Activated T-helper 1 cell treated with anti-CD3 and anti-CD28 coated beads, Interleukin-12 subunit alpha, Interleukin-12 subunit beta, Interleukin-2, Interleukin-4 antibody, amounts not matched to agents 30 ng/mL and 10 ng/mL and 1 ng/mL, durations not matched to agents 14 hours and 24 hours and 36 hours (primary cell): ENCODE results near the gene NTN1. TPM values are rescaled to one million over a fixed set of nuclear protein-coding genes. Genes with fewer than 3 reads are reported as not detected.
"Not testable (repeated sequence)": the region's sequence is repeated elsewhere in the genome, so short reads cannot be mapped to it uniquely, and the experiment has no call there.

Experiments
- DNase-seq: peaks from one replicate; pipeline ENCODE4 v3.0.0; 2021; ENCODE audit warnings: low spot score
- H3K27ac Mint-ChIP-seq: one replicate; pipeline ENCODE4 v1.8.0; 2021; ENCODE audit warnings: mild to moderate bottlenecking, mixed read lengths
- H3K27me3 Mint-ChIP-seq: one replicate; pipeline ENCODE4 v1.8.0; 2022; ENCODE audit warnings: mild to moderate bottlenecking, moderate library complexity, mixed read lengths; ENCODE audit not compliant: insufficient read depth
- H3K36me3 Mint-ChIP-seq: one replicate; pipeline ENCODE4 v1.8.0; 2021; ENCODE audit warnings: low read depth, mixed read lengths
- H3K4me1 Mint-ChIP-seq: one replicate; pipeline ENCODE4 v1.8.0; 2021; ENCODE audit warnings: low read depth, mixed read lengths
- H3K4me3 Mint-ChIP-seq: one replicate; pipeline ENCODE4 v1.8.0; 2021; ENCODE audit warnings: mild to moderate bottlenecking, moderate library complexity, mixed read lengths
- H3K9me3 Mint-ChIP-seq: one replicate; pipeline ENCODE4 v1.8.0; 2021; ENCODE audit warnings: mixed read lengths
- intact Hi-C: fragments of 100-400 bp; cut with micrococcal nuclease; formaldehyde crosslinking; loops from one replicate; pipeline ENCODE4 v1.15.1; 2024
- total RNA-seq: library from RNA; stranded (reverse); gene quantifications from 2 replicates; pipeline ENCODE4 v1.2.3, GENCODE V29; 2022

NTN1 gene
- total RNA-seq, result 0.34 and 0.44 TPM in 2 replicates

DNA sequence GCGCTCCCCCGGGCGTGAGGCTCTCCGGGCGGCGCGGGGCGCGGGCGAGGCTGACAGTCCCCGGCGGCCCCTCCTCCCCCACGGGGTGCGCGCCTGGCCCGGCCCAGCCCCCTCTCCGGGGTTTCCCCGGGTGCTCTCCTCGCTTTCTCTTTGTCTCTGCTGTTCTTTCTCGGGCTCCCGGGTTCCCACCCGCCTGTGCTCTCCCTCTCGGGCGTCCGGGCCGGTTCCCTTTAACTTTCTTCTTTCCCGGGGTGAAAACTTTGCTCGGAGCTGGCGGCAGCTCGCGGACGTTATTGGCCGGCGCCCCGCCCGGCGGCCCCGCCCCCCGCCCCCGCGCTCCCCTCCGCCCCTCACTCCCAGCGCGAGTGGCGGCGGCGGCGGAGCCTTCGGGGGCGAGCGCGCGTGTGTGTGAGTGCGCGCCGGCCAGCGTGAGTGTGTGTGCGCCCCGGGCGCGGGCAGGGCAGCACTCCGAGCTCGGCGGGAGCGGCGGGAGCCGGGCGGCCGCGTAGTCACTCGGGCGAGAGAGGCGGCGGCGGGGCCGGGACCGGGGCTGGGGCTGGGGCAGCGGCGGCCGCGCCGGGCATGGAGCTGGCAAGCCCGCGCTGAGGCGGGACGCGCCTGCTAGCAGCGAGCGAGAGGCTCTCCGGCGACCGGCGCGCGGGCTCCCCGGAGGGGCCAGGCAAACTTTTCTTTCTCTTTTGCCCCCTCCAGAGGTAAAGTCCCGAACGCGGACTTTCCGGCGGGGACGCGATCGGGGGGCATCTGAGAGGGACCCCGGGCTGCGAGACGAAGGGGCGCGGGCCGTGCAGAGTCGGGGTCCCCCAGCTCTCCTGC lies at the start of gene NTN1:
TSS of gene NTN1 (plus strand) at position 353 of the 834 bp plus-strand sequence. CDS start 864 bp downstream, outside the sequence.
- Mint-ChIP-seq H3K4me1 (peaks cover 4% of the 10 kb centered on the region), H3K9me3 (no peaks in the 10 kb centered on the region), H3K27me3 (peaks cover 55% of the 10 kb centered on the region), H3K36me3 (no peaks in the 10 kb centered on the region), H3K4me3 (peak within 1 kb of the TSS; percentile 79), H3K27ac (peak within 1 kb of the TSS; percentile 17)
- DNase-seq, result peak; percentile 58
- intact Hi-C loops, result loop anchor here (2.0 to 10.0 kb wide), 4 partner anchors 17 to 1807 kb away; partner anchors contain the start of genes ACADVL, DLG4 and MYH10

DNA sequence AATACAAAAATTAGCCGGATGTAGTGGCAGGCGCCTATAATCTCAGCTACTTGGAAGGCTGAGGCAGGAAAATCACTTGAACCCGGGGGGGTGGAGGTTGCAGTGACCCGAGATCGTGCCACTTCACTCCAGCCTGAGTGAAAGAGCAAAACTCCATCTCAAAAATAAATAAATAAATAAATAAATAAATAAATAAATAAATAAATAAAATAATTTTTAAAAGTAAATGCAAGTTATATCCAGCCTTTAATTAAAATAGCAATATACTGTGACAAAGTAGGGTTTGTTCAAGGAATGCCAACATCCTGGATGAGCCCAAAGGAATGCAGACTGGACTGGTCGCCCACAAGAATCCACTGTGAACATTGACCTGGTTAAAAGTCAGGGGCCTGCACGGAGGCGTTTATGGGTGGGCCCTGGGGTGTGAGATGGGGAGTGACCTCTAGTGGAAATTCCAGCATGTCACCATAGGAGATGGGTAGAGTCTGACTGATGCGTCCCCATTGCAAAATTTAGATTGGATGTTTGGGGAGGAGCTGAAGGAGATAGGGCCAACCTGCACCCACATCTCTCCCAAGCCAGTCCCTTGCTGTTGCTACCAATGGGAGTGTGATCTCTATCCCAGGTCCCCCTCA lies 46.1 kb upstream of the NTN1 start:
- Mint-ChIP-seq H3K27ac (no peak overlapping the region), H3K9me3 (peaks cover 10% of the 10 kb centered on the region), H3K4me3 (no peak overlapping the region), H3K27me3 (peaks cover 3% of the 10 kb centered on the region), H3K4me1 (peaks cover 10% of the 10 kb centered on the region), H3K36me3 (no peaks in the 10 kb centered on the region)
- intact Hi-C loops, result no loop called here
- DNase-seq, result no peak

DNA sequence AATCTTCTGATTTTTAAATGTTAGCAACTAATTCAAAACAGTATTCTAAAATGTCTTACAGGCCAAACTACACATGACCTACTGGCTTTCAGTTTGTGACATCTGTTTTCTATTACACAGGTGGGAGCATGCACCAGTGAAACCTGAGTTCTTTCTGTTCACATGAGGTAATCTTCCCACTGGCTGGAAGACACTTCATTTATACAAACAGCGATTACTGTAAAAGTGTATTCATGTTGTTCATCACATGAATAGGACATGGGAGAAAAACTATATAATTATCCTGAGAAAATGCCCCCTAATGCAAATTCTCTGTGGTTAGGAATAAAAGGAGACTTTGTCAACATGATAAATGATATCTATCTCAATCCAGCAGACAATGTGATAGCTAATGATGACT lies 44.7 kb upstream of the NTN1 start:
- H3K27me3 Mint-ChIP-seq, result peaks cover 3% of the 10 kb centered on the region
- H3K4me3 Mint-ChIP-seq, result no peak overlapping the region
- H3K9me3 Mint-ChIP-seq, result peaks cover 5% of the 10 kb centered on the region
- no peak overlapping the region for H3K27ac Mint-ChIP-seq
- peaks cover 10% of the 10 kb centered on the region for H3K4me1 Mint-ChIP-seq
- no peak for DNase-seq
- intact Hi-C loops, result no loop called here
- no peaks in the 10 kb centered on the region for H3K36me3 Mint-ChIP-seq

DNA sequence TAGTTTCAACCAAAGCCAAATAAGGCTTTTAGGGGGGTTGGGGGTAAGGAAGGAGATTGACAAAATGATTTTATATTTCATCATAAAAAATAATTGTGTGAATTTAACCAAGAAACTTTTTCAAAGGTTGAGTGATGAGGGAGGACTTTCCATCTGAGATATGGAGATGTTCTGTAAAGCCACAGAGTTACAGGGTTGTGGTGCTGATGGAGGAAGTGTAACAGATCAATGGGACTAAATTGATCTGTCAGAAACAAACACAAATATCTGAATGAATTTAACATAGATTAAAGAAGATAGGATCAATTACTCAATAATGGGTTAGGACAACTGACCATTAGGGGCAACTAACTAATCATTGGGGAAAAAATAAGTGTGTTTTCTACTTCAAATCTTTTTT lies 41.6 kb upstream of the NTN1 start:
- Mint-ChIP-seq H3K27ac (no peak overlapping the region), H3K9me3 (peaks cover 7% of the 10 kb centered on the region), H3K27me3 (peaks cover 3% of the 10 kb centered on the region), H3K4me1 (peaks cover 10% of the 10 kb centered on the region), H3K36me3 (no peaks in the 10 kb centered on the region), H3K4me3 (no peak overlapping the region)
- DNase-seq, result no peak
- intact Hi-C loops, result no loop called here

DNA sequence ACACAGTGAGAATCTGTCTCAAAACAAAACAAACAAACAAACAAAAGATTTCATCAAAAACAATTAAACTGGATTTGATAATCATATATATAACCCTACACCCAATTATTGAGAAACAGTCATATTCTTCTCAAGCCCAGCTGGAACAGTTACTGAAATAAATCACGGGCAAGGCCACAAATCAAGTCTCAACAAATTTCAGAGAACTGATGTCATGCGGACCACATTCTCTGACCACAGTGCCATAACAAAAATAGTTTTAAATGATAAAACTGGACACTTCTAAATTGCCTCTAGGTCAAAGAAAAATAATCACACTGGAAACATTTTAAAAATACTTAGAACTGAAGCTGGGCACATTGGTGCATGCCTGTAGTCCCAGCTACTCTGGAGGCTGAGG lies 39.9 kb upstream of the NTN1 start:
- Mint-ChIP-seq H3K36me3 (peaks cover 2% of the 10 kb centered on the region), H3K27me3 (peaks cover 3% of the 10 kb centered on the region), H3K27ac (no peak overlapping the region), H3K9me3 (peaks cover 23% of the 10 kb centered on the region), H3K4me3 (no peak overlapping the region), H3K4me1 (peaks cover 16% of the 10 kb centered on the region)
- intact Hi-C loops, result no loop called here
- DNase-seq, result no peak

DNA sequence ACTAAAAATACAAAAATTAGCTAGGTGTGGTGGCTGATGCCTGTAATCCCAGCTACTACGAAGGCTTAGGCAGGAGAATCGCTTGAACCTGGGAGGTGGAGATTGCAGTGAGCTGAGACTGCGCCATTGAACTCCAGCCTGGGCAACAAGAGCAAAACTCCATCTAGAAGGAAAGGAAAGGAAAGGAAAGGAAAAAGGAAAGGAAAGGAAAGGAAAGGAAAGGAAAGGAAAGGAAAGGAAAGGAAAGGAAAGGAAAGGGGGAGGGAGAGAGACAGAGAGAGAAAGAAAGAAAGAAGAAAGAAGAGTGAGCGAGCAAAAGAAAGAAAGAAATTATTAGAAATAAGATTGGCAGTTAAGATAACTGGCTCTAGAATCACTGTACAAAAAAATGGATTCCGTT lies 37.1 kb upstream of the NTN1 start:
- H3K4me3 Mint-ChIP-seq, DNase-seq, intact Hi-C loops, H3K27ac Mint-ChIP-seq, H3K36me3 Mint-ChIP-seq, H3K27me3 Mint-ChIP-seq: not testable (repeated sequence)
- Mint-ChIP-seq H3K9me3 (peaks cover 31% of the 10 kb centered on the region), H3K4me1 (peaks cover 15% of the 10 kb centered on the region)

DNA sequence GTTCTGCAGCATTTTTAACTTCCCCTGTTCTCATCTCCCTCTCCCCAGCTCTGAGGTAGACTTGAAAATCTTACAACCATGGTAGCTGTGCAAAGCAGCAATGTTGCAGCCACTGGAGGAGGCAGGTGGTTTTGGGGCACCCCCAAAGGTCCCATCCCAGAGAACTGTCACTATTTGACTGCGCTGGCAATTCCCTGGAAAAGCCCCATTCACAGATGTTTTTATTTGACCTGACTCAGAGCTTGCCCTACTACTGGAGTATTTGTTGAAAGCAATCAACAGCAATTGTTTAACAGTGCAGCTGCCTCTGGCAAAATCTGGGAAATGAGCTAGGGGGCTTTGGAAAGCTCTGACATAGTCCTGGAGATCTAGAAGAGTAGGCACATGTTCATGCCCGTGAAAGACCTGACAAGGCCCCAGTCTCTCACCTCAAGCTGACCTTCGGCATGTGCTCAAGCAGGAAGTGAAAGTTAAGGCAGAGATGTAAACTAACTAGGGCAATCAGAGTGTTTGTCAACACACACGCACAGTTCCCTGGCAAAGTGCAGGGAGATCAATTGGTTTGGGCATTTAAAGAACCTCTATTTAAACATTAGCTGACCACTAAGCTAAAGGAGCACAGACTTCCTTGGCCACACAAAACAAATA lies 36.1 kb upstream of the NTN1 start:
- intact Hi-C loops, result no loop called here
- Mint-ChIP-seq H3K27me3 (peaks cover under 1% of the 10 kb centered on the region), H3K4me3 (no peak overlapping the region), H3K27ac (no peak overlapping the region), H3K4me1 (peaks cover 6% of the 10 kb centered on the region), H3K9me3 (peaks cover 31% of the 10 kb centered on the region), H3K36me3 (peaks cover 3% of the 10 kb centered on the region)
- DNase-seq, result no peak

DNA sequence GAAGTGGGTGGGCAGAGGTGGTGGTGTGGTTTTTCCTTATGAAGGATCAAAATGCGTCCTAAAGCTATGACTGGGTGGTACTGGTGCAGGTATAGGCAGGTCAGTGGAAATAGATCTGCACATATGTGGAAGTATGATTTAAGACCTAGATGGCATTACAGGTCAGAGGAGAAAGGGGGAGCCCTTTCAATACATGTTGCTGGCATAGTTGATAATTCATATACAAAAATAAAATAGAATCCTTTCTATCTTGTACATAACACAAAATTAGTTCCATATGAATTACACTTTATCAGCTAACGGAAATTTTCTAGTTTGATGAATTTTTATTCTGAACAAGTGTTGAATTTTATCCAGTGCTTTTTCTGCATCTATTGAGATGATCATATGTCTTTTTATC lies 35.0 kb upstream of the NTN1 start:
- no peak overlapping the region for H3K27ac Mint-ChIP-seq
- DNase-seq, result no peak
- H3K36me3 Mint-ChIP-seq, result peaks cover 3% of the 10 kb centered on the region
- intact Hi-C loops, result no loop called here
- no peaks in the 10 kb centered on the region for H3K27me3 Mint-ChIP-seq
- no peak overlapping the region for H3K4me3 Mint-ChIP-seq
- H3K9me3 Mint-ChIP-seq, result peaks cover 31% of the 10 kb centered on the region
- H3K4me1 Mint-ChIP-seq, result peaks cover 7% of the 10 kb centered on the region

DNA sequence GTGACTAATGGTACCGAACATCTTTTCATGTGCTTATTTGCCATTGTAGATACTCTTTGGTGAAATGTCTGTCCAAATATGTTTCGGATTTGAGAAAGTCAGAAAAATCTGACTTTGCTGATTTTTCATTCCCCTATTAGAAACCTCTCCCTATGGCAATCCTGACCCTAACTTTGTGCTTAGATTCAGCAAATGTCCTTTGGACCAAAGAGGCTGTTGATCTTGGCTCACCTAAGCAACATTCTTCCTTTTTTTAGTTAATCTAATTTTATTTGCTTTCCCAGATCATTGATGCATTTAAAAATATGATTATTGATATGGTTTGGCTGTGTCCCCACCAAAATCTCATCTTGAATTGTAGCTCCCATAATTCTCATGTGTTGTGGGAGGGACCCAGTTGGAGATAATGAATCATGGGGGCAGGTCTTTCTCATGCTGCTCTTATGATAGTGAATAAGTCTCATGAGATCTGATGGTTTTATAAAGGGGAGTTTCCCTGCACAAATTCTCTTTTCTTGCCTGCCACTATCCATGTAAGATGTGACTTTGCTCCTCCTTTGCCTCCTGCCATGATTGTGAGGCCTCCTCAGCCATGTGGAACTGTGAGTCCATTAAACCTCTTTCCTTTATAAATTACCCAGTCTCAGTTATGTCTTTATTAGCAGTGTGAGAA lies 32.9 kb upstream of the NTN1 start:
- H3K4me1 Mint-ChIP-seq, H3K4me3 Mint-ChIP-seq, intact Hi-C loops, H3K27ac Mint-ChIP-seq, H3K27me3 Mint-ChIP-seq, DNase-seq, H3K36me3 Mint-ChIP-seq: not testable (repeated sequence)
- peaks cover 31% of the 10 kb centered on the region for H3K9me3 Mint-ChIP-seq

DNA sequence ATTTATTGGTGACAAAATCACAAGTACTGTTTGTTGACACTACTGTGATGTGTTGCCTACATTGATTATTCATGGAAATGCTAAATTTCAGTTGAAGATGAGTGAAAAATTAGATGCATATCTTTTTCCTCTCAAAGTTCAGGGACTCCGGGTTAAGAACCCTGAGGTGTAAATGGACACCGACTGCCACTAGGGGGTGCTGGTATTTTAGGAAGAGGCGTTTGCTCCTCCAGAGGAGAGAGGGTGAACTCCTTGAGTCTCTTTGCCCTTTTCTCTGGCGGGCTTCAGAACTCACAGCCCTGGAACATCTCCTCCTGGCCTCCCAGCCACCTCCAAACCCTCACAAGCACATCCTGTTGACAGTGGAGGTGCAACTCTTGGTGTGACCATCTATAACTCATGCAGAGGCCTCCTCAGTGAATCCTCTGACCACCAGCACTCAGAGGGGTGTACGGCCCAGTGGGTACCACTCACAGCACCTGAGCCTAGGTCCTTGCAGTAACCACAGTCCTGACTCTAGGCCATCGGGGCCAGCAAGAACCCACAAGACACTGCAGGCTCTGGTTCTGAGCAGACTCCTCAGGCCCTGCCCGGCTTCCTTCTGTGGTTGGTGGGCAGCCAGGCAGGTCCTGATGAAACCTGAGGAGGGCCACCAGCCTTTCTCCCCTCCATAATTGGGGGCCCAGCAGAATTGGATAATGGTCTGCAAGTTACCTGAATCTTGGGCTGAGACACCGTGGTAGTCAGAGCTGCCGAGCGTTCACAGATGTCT lies 29.6 kb upstream of the NTN1 start:
- Mint-ChIP-seq H3K4me3 (no peak overlapping the region), H3K27me3 (peaks cover 3% of the 10 kb centered on the region), H3K4me1 (peaks cover 4% of the 10 kb centered on the region), H3K9me3 (peaks cover 7% of the 10 kb centered on the region), H3K36me3 (peaks cover 1% of the 10 kb centered on the region), H3K27ac (no peak overlapping the region)
- intact Hi-C loops, result loop anchor here (5.0 kb wide), 1 partner anchor 531 kb away; no protein-coding TSS in a partner anchor
- DNase-seq, result peak; percentile 29

DNA sequence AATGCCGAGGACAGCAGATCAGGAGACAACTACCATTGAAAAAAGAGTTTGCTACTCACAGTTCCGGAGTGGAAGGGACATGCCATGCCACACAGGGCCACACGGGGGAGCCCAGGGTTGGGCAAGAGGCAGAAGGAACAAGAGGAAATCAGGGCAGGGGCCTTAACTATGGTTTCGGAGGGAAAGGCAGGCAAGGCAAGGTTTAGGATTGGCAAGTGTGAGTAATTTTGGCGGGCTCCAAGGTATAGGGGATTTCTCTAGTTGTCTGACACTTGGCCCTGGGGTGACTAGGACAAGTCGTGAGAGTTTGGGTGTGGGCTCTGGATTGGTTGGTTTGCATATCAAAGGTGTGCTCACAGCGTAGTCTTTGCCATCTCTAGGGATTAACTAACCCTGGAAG lies 27.0 kb upstream of the NTN1 start:
- Mint-ChIP-seq H3K4me1 (peaks cover 4% of the 10 kb centered on the region), H3K27me3 (peaks cover 10% of the 10 kb centered on the region), H3K9me3 (no peaks in the 10 kb centered on the region), H3K36me3 (no peaks in the 10 kb centered on the region), H3K27ac (no peak overlapping the region), H3K4me3 (no peak overlapping the region)
- peak; percentile 37 for DNase-seq
- intact Hi-C loops, result loop anchor here (5.0 kb wide), 1 partner anchor 528 kb away; no protein-coding TSS in a partner anchor

DNA sequence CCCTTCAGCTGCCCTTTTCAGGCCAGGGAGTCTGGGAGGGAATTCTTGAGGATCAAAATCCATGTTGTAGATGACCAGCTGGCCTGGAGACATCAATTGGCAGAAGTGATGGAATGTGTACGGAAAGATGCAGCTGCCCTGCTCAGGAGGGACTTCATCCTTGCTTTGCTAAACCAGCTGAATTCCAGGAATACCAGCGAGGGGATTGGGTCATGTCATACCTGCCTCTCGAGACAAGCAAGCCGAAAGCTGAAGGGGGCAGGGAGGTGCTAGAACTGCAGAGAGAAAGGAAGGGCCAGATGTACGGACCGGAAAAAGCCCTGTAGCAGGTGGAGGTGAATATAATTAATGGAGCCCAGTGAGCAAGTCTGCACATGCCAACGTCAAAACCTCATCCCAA lies 25.6 kb upstream of the NTN1 start:
- no peak overlapping the region for H3K27ac Mint-ChIP-seq
- intact Hi-C loops, result loop anchor here (5.0 kb wide), 2 partner anchors 33 to 208 kb away; no protein-coding TSS in a partner anchor
- no peaks in the 10 kb centered on the region for H3K36me3 Mint-ChIP-seq

More for the DNA sequence above, 25.6 kb upstream of the NTN1 start:
- no peak for DNase-seq
- no peak overlapping the region for H3K4me3 Mint-ChIP-seq
- no peaks in the 10 kb centered on the region for H3K9me3 Mint-ChIP-seq
- H3K27me3 Mint-ChIP-seq, result peaks cover 16% of the 10 kb centered on the region
- peaks cover 4% of the 10 kb centered on the region for H3K4me1 Mint-ChIP-seq
